OCI-LY1 (cell line): ENCODE data around the gene IDI1.
"Not testable (repeated sequence)": the region's sequence is repeated elsewhere in the genome, so short reads cannot be mapped to it uniquely, and the experiment has no call there.

ENCODE experiments used
- H2AFZ ChIP-seq: fragments of 200-600 bp; sonication (generic), shearing (Covaris generic); 2 replicates; pipeline ENCODE4 v1.6.0; 2014; ENCODE audit warnings: antibody characterized with exemption, mild to moderate bottlenecking, low read length
- H3F3A ChIP-seq: fragments of 200-600 bp; sonication (generic), shearing (Covaris generic); 2 replicates; pipeline ENCODE4 v1.6.0; 2014; ENCODE audit warnings: mild to moderate bottlenecking, antibody characterized with exemption, low read length, moderate library complexity; ENCODE audit not compliant: insufficient read depth
- H3K27ac ChIP-seq: fragments of 200-600 bp; sonication (generic); 2 replicates; pipeline ENCODE4 v1.5.1; 2014; ENCODE audit warnings: low read length, mixed run types, mild to moderate bottlenecking, low read depth; ENCODE audit not compliant: poor library complexity, severe bottlenecking
- H3K27me3 ChIP-seq: fragments of 200-600 bp; sonication (generic); 2 replicates; pipeline ENCODE4 v1.6.0; 2014; ENCODE audit warnings: antibody characterized with exemption, mild to moderate bottlenecking, low read length, moderate library complexity; ENCODE audit not compliant: insufficient read depth
- H3K36me3 ChIP-seq: fragments of 200-600 bp; sonication (generic); 2 replicates; pipeline ENCODE4 v1.6.1; 2014; ENCODE audit warnings: mild to moderate bottlenecking, antibody characterized with exemption, low read length, moderate library complexity, mixed read lengths; ENCODE audit not compliant: insufficient read depth
- H3K4me1 ChIP-seq: fragments of 200-600 bp; sonication (generic); 2 replicates; pipeline ENCODE4 v1.5.1; 2014; ENCODE audit warnings: mild to moderate bottlenecking, low read length, moderate library complexity; ENCODE audit not compliant: insufficient read depth, severe bottlenecking
- H3K4me2 ChIP-seq: fragments of 200-600 bp; sonication (generic), shearing (Covaris generic); 2 replicates; pipeline ENCODE4 v1.6.1; 2014; ENCODE audit warnings: low read length
- H3K4me3 ChIP-seq: fragments of 200-600 bp; sonication (generic); 2 replicates; pipeline ENCODE4 v1.5.1; 2014; ENCODE audit warnings: low read length, low read depth, mild to moderate bottlenecking, mixed read lengths; ENCODE audit not compliant: poor library complexity, severe bottlenecking
- H3K79me2 ChIP-seq: fragments of 200-600 bp; shearing (Covaris generic); 2 replicates; pipeline ENCODE4 v1.6.1; 2016; ENCODE audit warnings: mixed run types, low read length, mixed read lengths; ENCODE audit not compliant: insufficient read depth
- H3K9ac ChIP-seq: fragments of 200-600 bp; sonication (generic), shearing (Covaris generic); 2 replicates; pipeline ENCODE4 v1.6.1; 2014; ENCODE audit warnings: mild to moderate bottlenecking, low read length, mixed read lengths
- H3K9me2 ChIP-seq: fragments of 200-600 bp; sonication (generic), shearing (Covaris generic); 2 replicates; pipeline ENCODE4 v1.6.1; 2014; ENCODE audit warnings: low read depth, mild to moderate bottlenecking, low read length, mixed read lengths
- H3K9me3 ChIP-seq: fragments of 200-600 bp; shearing (Covaris generic); 2 replicates; pipeline ENCODE4 v1.6.1; 2014; ENCODE audit warnings: low read length, mixed read lengths
- H4K20me1 ChIP-seq: fragments of 200-600 bp; sonication (generic), shearing (Covaris generic); 2 replicates; pipeline ENCODE4 v1.6.0; 2016; ENCODE audit warnings: mild to moderate bottlenecking, low read length; ENCODE audit not compliant: insufficient read depth
- EZH2 ChIP-seq: fragments of 200-600 bp; sonication (generic), shearing (Covaris generic); IDR thresholded peaks from 2 replicates; pipeline ENCODE4 v1.8.0; 2017; ENCODE audit warnings: borderline replicate concordance, mixed run types, mild to moderate bottlenecking, antibody characterized with exemption, low read length, moderate library complexity, mixed read lengths
- TF ChIP-seq, protein P1 (sequence below): fragments of 200-600 bp; sonication (generic), shearing (Covaris generic); IDR thresholded peaks from 2 replicates; pipeline ENCODE4 v1.5.1; 2017; ENCODE audit warnings: mild to moderate bottlenecking, antibody characterized with exemption, low read length, moderate library complexity, mixed read lengths

The IDI1 gene

DNA sequence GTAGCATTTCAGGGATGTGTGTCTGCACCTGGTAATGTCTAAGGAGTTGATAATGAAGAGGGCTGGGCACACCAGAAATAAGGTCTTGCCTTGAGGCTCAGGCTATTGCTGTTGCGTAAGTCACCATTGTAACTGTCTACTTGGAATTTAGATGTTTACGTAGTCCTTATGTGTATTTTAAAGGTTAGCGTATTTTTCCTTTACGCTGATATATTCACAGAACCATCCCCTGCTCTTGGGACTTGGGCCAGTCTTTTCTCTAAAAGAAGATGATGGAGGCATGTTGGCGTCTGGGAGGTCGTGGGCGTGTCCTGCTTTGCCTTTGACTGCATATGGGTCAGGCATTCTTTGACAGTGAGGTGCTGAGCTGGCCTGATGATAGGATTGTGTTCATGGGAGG is 22.0 kb upstream of the IDI1 start:
- no peak overlapping the region for H3K4me3 ChIP-seq
- peaks cover 27% of the 10 kb centered on the region; the same call in 1 of the 2 replicates for H3K36me3 ChIP-seq
- H3K79me2 ChIP-seq = 0 out of 2 replicates have a peak, but pooled peaks cover 4% of the 10 kb centered on the region
- no peaks in the 10 kb centered on the region for H3K4me1 ChIP-seq
- no peak overlapping the region for H2AFZ ChIP-seq
- no peaks in the 10 kb centered on the region for H3K9me3 ChIP-seq
- H3K4me2 ChIP-seq = no peak overlapping the region
- no peaks in the 10 kb centered on the region for H4K20me1 ChIP-seq
- no peaks in the 10 kb centered on the region for H3F3A ChIP-seq
- H3K9me2 ChIP-seq = no peaks in the 10 kb centered on the region
- TF ChIP-seq, protein P1, sequence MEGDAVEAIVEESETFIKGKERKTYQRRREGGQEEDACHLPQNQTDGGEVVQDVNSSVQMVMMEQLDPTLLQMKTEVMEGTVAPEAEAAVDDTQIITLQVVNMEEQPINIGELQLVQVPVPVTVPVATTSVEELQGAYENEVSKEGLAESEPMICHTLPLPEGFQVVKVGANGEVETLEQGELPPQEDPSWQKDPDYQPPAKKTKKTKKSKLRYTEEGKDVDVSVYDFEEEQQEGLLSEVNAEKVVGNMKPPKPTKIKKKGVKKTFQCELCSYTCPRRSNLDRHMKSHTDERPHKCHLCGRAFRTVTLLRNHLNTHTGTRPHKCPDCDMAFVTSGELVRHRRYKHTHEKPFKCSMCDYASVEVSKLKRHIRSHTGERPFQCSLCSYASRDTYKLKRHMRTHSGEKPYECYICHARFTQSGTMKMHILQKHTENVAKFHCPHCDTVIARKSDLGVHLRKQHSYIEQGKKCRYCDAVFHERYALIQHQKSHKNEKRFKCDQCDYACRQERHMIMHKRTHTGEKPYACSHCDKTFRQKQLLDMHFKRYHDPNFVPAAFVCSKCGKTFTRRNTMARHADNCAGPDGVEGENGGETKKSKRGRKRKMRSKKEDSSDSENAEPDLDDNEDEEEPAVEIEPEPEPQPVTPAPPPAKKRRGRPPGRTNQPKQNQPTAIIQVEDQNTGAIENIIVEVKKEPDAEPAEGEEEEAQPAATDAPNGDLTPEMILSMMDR = no peak
- TF ChIP-seq EZH2 = no peak
- no peak overlapping the region for H3K9ac ChIP-seq
- no peaks in the 10 kb centered on the region for H3K27me3 ChIP-seq
- H3K27ac ChIP-seq = no peak overlapping the region

DNA sequence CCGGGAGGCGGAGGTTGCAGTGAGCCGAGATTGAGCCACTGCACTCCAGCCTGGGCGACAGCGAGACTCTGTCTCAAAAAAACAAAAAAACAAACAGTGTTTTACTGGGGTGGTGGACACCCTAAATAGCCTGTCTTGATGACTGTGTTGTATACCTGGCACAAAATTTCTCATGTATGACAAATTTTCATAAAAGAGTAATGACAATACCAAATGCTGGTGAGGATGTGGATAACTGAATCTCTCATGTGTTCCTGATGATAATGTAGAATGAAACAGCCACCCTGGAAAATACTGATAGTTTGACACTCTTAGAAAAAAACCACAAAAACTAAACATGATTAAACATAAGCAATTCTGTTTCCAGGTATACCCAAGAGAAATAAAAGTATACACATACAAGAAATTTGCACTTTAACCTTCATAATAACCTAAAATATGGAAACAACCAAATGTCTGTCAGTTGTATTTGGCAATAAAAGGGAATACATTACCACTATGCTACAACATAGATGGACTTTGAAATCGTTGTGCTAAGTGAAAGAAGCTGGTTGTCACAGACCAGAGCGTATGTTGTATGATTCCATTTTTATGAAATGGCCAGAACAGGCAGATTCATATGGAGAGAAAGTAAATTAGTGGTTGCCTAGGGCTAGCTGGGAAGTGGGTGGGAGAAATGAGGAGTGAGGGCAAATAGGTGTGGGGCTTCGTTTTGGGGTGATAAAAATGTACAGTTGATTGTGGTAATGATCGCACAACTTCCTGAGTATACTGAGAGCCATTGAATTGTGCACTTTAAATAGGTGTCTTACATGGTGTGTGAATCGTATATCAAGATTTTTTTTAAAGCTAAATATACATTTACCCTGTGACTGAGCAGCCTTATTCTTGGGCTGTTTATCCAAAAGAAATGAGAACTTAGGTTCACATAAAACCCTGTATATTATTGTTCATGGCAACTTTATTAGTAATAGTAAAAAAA is 19.8 kb upstream of the IDI1 start:
- Histone ChIP-seq H3F3A (no peaks in the 10 kb centered on the region), H3K27me3 (no peaks in the 10 kb centered on the region), H2AFZ (no peak overlapping the region), H4K20me1 (no peaks in the 10 kb centered on the region), H3K9me3 (no peaks in the 10 kb centered on the region), H3K79me2 (0 out of 2 replicates have a peak, but pooled peaks cover 4% of the 10 kb centered on the region), H3K27ac (no peak overlapping the region), H3K4me1 (no peaks in the 10 kb centered on the region), H3K4me2 (no peak overlapping the region), H3K9ac (no peak overlapping the region), H3K4me3 (no peak overlapping the region), H3K9me2 (no peaks in the 10 kb centered on the region), H3K36me3 (peaks cover 25% of the 10 kb centered on the region)
- TF ChIP-seq, protein P1 = no peak
- no peak for TF ChIP-seq EZH2

DNA sequence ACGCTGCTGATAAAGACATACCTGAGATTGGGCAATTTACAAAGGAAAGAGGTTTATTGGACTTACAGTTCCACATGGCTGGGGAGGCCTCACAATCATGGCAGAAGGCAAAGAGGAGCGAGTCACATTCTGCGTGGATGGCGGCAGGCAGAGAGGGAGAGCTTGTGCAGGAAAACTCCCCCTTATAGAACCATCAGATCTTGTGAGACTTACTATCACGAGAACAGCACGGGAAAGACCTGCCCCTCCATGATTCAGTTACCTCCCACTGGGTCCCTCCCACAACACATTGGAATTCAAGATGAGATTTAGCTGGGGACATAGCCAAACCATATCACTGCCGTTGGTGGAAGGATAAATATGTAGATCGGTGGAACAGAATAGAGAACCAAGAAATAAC is 17.8 kb upstream of the IDI1 start:
- H3K36me3 ChIP-seq = peaks cover 20% of the 10 kb centered on the region
- H2AFZ ChIP-seq, H3K4me2 ChIP-seq, H3K9me2 ChIP-seq, H4K20me1 ChIP-seq, H3F3A ChIP-seq, H3K4me1 ChIP-seq, H3K79me2 ChIP-seq, H3K9ac ChIP-seq, H3K27ac ChIP-seq, H3K4me3 ChIP-seq, H3K27me3 ChIP-seq, H3K9me3 ChIP-seq: not testable (repeated sequence)

DNA sequence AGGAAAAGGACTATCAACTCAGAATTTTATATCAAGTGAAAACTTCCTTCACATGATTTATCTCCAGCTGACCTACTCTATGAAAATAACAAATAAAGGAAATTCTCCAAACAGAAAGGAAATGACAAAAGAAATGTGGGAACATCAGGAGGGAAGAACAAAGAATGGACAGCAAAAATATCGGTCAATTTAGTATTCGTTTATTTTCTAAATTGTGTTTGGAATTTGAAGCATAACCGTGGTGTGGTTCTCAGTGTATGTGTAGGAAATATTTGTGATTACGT is 16.0 kb upstream of the IDI1 start:
- H3K36me3 ChIP-seq = peaks cover 30% of the 10 kb centered on the region
- H3K27ac ChIP-seq = no peak overlapping the region
- peaks cover 17% of the 10 kb centered on the region for H3K4me1 ChIP-seq
- H2AFZ ChIP-seq = no peak overlapping the region
- no peak overlapping the region for H3K4me3 ChIP-seq
- H3K9ac ChIP-seq = no peak overlapping the region
- no peaks in the 10 kb centered on the region for H3K9me2 ChIP-seq
- no peaks in the 10 kb centered on the region for H3K27me3 ChIP-seq
- no peaks in the 10 kb centered on the region for H3F3A ChIP-seq
- no peaks in the 10 kb centered on the region for H3K9me3 ChIP-seq
- peaks cover 26% of the 10 kb centered on the region for H3K79me2 ChIP-seq
- no peak for TF ChIP-seq EZH2
- TF ChIP-seq, protein P1 = no peak
- H4K20me1 ChIP-seq = no peaks in the 10 kb centered on the region
- H3K4me2 ChIP-seq = no peak overlapping the region
